ENCODE data around the gene SEC24D. TPM values are rescaled to one million over a fixed set of nuclear protein-coding genes. Genes with fewer than 3 reads are reported as not detected.
A peak's percentile ranks its signal among the peaks of the same experiment; 100 is the strongest.

SEC24D gene
- total RNA-seq, 1 experiment from 2014 or later: 61.5 TPM

- Histone ChIP-seq H2BK120ac (ENCODE audit: low read depth, low read length, poor library complexity, severe bottlenecking) (no peak overlapping the region), H3K4me1 (ENCODE audit: insufficient read depth, low read length) (no peaks in the 10 kb centered on the region), H4K5ac (ENCODE audit: insufficient read length, low read depth, low read length) (no peak overlapping the region), H2BK20ac (ENCODE audit: low read depth, low read length, poor library complexity, severe bottlenecking) (no peak overlapping the region), H3K4ac (ENCODE audit: low read depth, low read length) (no peak overlapping the region), H3K9ac (ENCODE audit: extremely low read depth, insufficient read length, low read length) (no peak overlapping the region), H3K9me3 (ENCODE audit: control insufficient read depth, low read depth, low read length) (no peaks in the 10 kb centered on the region), H3K18ac (ENCODE audit: insufficient read length, low read depth, low read length) (no peak overlapping the region), H3K79me2 (ENCODE audit: insufficient read depth, low read length) (no peaks in the 10 kb centered on the region; the same call in 1 of the 2 replicates), H4K20me1 (ENCODE audit: control insufficient read depth, insufficient read depth, insufficient read length) (no peaks in the 10 kb centered on the region), H3K23ac (ENCODE audit: insufficient read length, low read depth, low read length) (no peak overlapping the region), H2AK5ac (ENCODE audit: insufficient read length, low read length) (no peak overlapping the region), H3T11ph (ENCODE audit: low read length) (no peak overlapping the region), H4K91ac (ENCODE audit: insufficient read length, low read depth, low read length) (no peak overlapping the region), H3K14ac (ENCODE audit: insufficient read depth, low read length) (no peak overlapping the region), H4K8ac (replicated peaks; ENCODE audit: insufficient read length, low read depth, low read length) (no peak overlapping the region), H2AFZ (ENCODE audit: low read length) (no peak overlapping the region), H2BK15ac (ENCODE audit: low read depth, low read length) (no peak overlapping the region), H2BK12ac (ENCODE audit: insufficient read length, low read depth, low read length) (no peak overlapping the region), H3K4me2 (ENCODE audit: insufficient read depth, insufficient read length, low read length) (no peak overlapping the region), H3K27me3 (ENCODE audit: insufficient read depth, low read length) (no peaks in the 10 kb centered on the region), H3K23me2 (ENCODE audit: insufficient read length, low read depth, low read length, poor library complexity, severe bottlenecking) (no peaks in the 10 kb centered on the region), H3K27ac (ENCODE audit: insufficient read length, low read depth, low read length) (no peak overlapping the region), H2BK5ac (ENCODE audit: insufficient read length, low read length) (no peak overlapping the region), H3K79me1 (ENCODE audit: insufficient read depth, low read depth, low read length, poor library complexity, severe bottlenecking) (peaks cover 3% of the 10 kb centered on the region), H3K56ac (ENCODE audit: insufficient read length, low read depth, low read length) (no peak overlapping the region)
- Mint-ChIP-seq H3K4me1 (no peaks in the 10 kb centered on the region), H3K9me3 (no peaks in the 10 kb centered on the region), H3K27me3 (ENCODE audit: low read depth) (no peaks in the 10 kb centered on the region), H3K36me3 (ENCODE audit: insufficient read depth in 1 of 3, low read depth in 3 of 3) (peaks cover 47 to 80% (median 51%) of the 10 kb centered on the region in 3 experiments), H3K27ac (peak overlapping the region in 1 of 3 experiments; percentile 45; a peak in 1 of 7 replicates), H3K4me3 (no peak overlapping the region)
- TF ChIP-seq, protein P1, sequence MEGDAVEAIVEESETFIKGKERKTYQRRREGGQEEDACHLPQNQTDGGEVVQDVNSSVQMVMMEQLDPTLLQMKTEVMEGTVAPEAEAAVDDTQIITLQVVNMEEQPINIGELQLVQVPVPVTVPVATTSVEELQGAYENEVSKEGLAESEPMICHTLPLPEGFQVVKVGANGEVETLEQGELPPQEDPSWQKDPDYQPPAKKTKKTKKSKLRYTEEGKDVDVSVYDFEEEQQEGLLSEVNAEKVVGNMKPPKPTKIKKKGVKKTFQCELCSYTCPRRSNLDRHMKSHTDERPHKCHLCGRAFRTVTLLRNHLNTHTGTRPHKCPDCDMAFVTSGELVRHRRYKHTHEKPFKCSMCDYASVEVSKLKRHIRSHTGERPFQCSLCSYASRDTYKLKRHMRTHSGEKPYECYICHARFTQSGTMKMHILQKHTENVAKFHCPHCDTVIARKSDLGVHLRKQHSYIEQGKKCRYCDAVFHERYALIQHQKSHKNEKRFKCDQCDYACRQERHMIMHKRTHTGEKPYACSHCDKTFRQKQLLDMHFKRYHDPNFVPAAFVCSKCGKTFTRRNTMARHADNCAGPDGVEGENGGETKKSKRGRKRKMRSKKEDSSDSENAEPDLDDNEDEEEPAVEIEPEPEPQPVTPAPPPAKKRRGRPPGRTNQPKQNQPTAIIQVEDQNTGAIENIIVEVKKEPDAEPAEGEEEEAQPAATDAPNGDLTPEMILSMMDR (conservative IDR thresholded peaks at IDR 0.05): no peak
- no peak for DNase-seq
- WGBS (ENCODE audit: extremely low coverage, insufficient read length, low lambda C conversion rate): no CpG with 5 or more reads among the region's 3 CpGs
These were observed 22.4 kb downstream of the SEC24D start for GRCh38 chr4:118813561-118813960.
